ENCODE results near the gene PPOX.

DNA sequence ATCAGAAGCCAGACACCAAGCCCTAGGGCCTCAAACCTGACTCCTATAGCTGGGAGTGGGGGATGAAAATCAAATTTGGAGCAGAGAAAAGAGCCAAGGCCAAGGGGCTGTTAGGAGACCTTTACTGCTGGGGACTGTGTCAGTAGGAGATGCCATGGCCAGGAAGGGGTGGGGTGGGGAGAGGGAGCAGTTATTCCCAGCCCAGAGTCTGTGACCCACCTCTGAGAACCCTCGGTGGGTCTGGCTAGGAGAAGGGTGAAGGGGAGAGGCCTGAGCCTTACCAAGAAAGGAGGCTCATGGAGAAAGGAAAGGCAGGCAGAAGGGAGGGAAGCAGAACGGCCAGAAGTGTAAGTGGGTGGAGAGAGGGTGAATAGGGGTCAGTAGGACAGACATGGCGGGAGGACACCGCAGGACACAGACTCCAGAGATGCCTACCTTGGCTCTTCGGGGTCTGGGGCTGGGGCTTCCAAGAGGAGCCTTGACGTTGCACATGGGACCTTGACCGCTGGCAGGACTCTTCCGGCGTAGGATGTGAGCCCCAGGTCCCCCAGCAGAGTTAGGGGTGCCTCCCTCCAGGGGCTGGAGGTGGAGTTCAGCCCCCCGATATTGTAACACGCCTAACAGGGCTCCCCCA is 31.5 kb downstream of the PPOX start:
- TF ChIP-seq, protein P1, sequence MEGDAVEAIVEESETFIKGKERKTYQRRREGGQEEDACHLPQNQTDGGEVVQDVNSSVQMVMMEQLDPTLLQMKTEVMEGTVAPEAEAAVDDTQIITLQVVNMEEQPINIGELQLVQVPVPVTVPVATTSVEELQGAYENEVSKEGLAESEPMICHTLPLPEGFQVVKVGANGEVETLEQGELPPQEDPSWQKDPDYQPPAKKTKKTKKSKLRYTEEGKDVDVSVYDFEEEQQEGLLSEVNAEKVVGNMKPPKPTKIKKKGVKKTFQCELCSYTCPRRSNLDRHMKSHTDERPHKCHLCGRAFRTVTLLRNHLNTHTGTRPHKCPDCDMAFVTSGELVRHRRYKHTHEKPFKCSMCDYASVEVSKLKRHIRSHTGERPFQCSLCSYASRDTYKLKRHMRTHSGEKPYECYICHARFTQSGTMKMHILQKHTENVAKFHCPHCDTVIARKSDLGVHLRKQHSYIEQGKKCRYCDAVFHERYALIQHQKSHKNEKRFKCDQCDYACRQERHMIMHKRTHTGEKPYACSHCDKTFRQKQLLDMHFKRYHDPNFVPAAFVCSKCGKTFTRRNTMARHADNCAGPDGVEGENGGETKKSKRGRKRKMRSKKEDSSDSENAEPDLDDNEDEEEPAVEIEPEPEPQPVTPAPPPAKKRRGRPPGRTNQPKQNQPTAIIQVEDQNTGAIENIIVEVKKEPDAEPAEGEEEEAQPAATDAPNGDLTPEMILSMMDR (IDR thresholded peaks at IDR 0.05; ENCODE audit: low read depth, low read length, poor library complexity, severe bottlenecking) = no peak
- no peak for TF ChIP-seq EZH2phosphoT487 (IDR thresholded peaks at IDR 0.05; ENCODE audit: borderline replicate concordance, low read length)

Data from DOHH2 (cell line).